Measurements from ENCODE around the gene NDUFA6. TPM values are rescaled to one million over a fixed set of nuclear protein-coding genes. Genes with fewer than 3 reads are reported as not detected.
"Not testable (repeated sequence)": the region's sequence is repeated elsewhere in the genome, so short reads cannot be mapped to it uniquely, and the experiment has no call there.

The NDUFA6 gene
- polyA plus RNA-seq (2013, experiment 1 of 2), result 112 TPM
- polyA plus RNA-seq (2013, experiment 2 of 2), result 101 TPM

- H3K9me3 ChIP-seq (ENCODE audit: insufficient read depth, low read depth, low read length), result no peaks in the 10 kb centered on the region; the same call in 1 of the 2 replicates
- H3K9ac ChIP-seq (ENCODE audit: low read depth, low read length), result peak within 1 kb of the TSS; percentile 97
- no peaks in the 10 kb centered on the region for H3K4me1 ChIP-seq (ENCODE audit: insufficient read depth, low read length)
- under 1% methylated on average over 71 of the region's 71 CpGs for WGBS
- peak within 1 kb of the TSS; percentile 95 for H3K4me3 ChIP-seq (ENCODE audit: low read length)
- no peaks in the 10 kb centered on the region for H3K27me3 ChIP-seq (ENCODE audit: insufficient read depth, low read length)
- peak within 1 kb of the TSS; percentile 90 for H3K27ac ChIP-seq (ENCODE audit: low read depth, low read length)
- H3K36me3 ChIP-seq (ENCODE audit: insufficient read depth, low read length), result peaks cover 23% of the 10 kb centered on the region
These were observed at the start of gene NDUFA6 for GRCh38 chr22:42090596-42091454. Gene NDUFA6 (minus strand): TSS chr22:42090772. CDS start chr22:42090744, 28 bp downstream.

GRCh38 chr22:42140153-42140552 is 49.6 kb upstream of the NDUFA6 start:
- H3K9me3 ChIP-seq (ENCODE audit: insufficient read depth, low read depth, low read length); H3K4me3 ChIP-seq (ENCODE audit: low read length): not testable (repeated sequence)
- 90% methylated on average over 10 of the region's 17 CpGs for WGBS

GRCh38 chr22:42139508-42139907 is 48.9 kb upstream of the NDUFA6 start:
- not testable (repeated sequence) for H3K4me1 ChIP-seq (ENCODE audit: insufficient read depth, low read length); H3K9ac ChIP-seq (ENCODE audit: low read depth, low read length); H3K4me3 ChIP-seq (ENCODE audit: low read length); H3K27me3 ChIP-seq (ENCODE audit: insufficient read depth, low read length); H3K27ac ChIP-seq (ENCODE audit: low read depth, low read length); H3K9me3 ChIP-seq (ENCODE audit: insufficient read depth, low read depth, low read length); H3K36me3 ChIP-seq (ENCODE audit: insufficient read depth, low read length)
- WGBS, result 87% methylated on average over 7 of the region's 7 CpGs

More at GRCh38 chr22:42140153-42140552, 49.6 kb upstream of the NDUFA6 start:
- not testable (repeated sequence) for H3K9ac ChIP-seq (ENCODE audit: low read depth, low read length); H3K36me3 ChIP-seq (ENCODE audit: insufficient read depth, low read length); H3K27ac ChIP-seq (ENCODE audit: low read depth, low read length); H3K4me1 ChIP-seq (ENCODE audit: insufficient read depth, low read length); H3K27me3 ChIP-seq (ENCODE audit: insufficient read depth, low read length)

DNA sequence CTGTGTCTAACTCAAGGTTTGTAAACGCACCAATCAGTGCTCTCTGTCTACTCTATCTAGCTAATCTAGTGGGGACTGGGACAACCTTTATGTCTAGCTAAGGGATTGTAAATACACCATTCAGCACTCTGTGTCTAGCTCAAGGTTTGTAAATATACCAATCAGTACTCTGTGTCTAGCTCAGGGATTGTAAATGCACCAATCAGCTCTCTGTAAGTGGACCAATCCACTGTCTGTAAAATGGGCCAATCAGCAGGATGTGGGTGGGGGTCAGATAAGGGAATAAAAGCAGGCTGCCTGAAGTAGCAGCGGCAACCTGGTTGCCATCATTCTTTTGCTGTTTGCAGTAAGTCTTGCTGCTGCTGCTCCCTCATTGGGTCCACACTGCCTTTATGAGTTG is 48.4 kb upstream of the NDUFA6 start:
- no peak overlapping the region for H3K9ac ChIP-seq (ENCODE audit: low read depth, low read length)
- no peaks in the 10 kb centered on the region for H3K4me1 ChIP-seq (ENCODE audit: insufficient read depth, low read length)
- no peaks in the 10 kb centered on the region for H3K9me3 ChIP-seq (ENCODE audit: insufficient read depth, low read depth, low read length)
- H3K27ac ChIP-seq (ENCODE audit: low read depth, low read length), result no peak overlapping the region
- peaks cover 9% of the 10 kb centered on the region; the same call in 1 of the 2 replicates for H3K36me3 ChIP-seq (ENCODE audit: insufficient read depth, low read length)
- no peak overlapping the region for H3K4me3 ChIP-seq (ENCODE audit: low read length)
- WGBS, result 93% methylated on average over 2 of the region's 2 CpGs
- no peaks in the 10 kb centered on the region for H3K27me3 ChIP-seq (ENCODE audit: insufficient read depth, low read length)

- peaks cover 9% of the 10 kb centered on the region; the same call in 1 of the 2 replicates for H3K36me3 ChIP-seq (ENCODE audit: insufficient read depth, low read length)
- no peak overlapping the region for H3K27ac ChIP-seq (ENCODE audit: low read depth, low read length)
- H3K4me1 ChIP-seq (ENCODE audit: insufficient read depth, low read length), result no peaks in the 10 kb centered on the region
- WGBS, result 91% methylated on average over 31 of the region's 31 CpGs
- no peak overlapping the region for H3K9ac ChIP-seq (ENCODE audit: low read depth, low read length)
- H3K4me3 ChIP-seq (ENCODE audit: low read length), result no peak overlapping the region
- H3K9me3 ChIP-seq (ENCODE audit: insufficient read depth, low read depth, low read length), result no peaks in the 10 kb centered on the region
- H3K27me3 ChIP-seq (ENCODE audit: insufficient read depth, low read length), result no peaks in the 10 kb centered on the region
These were observed 47.7 kb upstream of the NDUFA6 start for GRCh38 chr22:42138122-42138770.

GRCh38 chr22:42135688-42136087 is 45.1 kb upstream of the NDUFA6 start:
- not testable (repeated sequence) for H3K9ac ChIP-seq (ENCODE audit: low read depth, low read length); H3K4me1 ChIP-seq (ENCODE audit: insufficient read depth, low read length); H3K36me3 ChIP-seq (ENCODE audit: insufficient read depth, low read length); H3K9me3 ChIP-seq (ENCODE audit: insufficient read depth, low read depth, low read length); H3K27me3 ChIP-seq (ENCODE audit: insufficient read depth, low read length); H3K27ac ChIP-seq (ENCODE audit: low read depth, low read length); H3K4me3 ChIP-seq (ENCODE audit: low read length)
- WGBS, result no CpG with 5 or more reads among the region's 4 CpGs

GRCh38 chr22:42134100-42135020 is 43.8 kb upstream of the NDUFA6 start:
- Histone ChIP-seq H3K9ac (ENCODE audit: low read depth, low read length) (no peak overlapping the region), H3K4me1 (ENCODE audit: insufficient read depth, low read length) (no peaks in the 10 kb centered on the region), H3K27ac (ENCODE audit: low read depth, low read length) (no peak overlapping the region), H3K9me3 (ENCODE audit: insufficient read depth, low read depth, low read length) (no peaks in the 10 kb centered on the region), H3K27me3 (ENCODE audit: insufficient read depth, low read length) (no peaks in the 10 kb centered on the region), H3K4me3 (ENCODE audit: low read length) (no peak overlapping the region), H3K36me3 (ENCODE audit: insufficient read depth, low read length) (peaks cover 6% of the 10 kb centered on the region; the same call in 1 of the 2 replicates)
- 92% methylated on average over 24 of the region's 24 CpGs for WGBS

- WGBS, result 90% methylated on average over 13 of the region's 13 CpGs
These were observed 41.9 kb upstream of the NDUFA6 start for GRCh38 chr22:42132457-42132856.

GRCh38 chr22:42131562-42131961 is 41.0 kb upstream of the NDUFA6 start:
- H3K4me3 ChIP-seq (ENCODE audit: low read length), result no peak overlapping the region
- no peak overlapping the region for H3K27ac ChIP-seq (ENCODE audit: low read depth, low read length)
- no peaks in the 10 kb centered on the region for H3K4me1 ChIP-seq (ENCODE audit: insufficient read depth, low read length)
- no peaks in the 10 kb centered on the region for H3K36me3 ChIP-seq (ENCODE audit: insufficient read depth, low read length)
- H3K9ac ChIP-seq (ENCODE audit: low read depth, low read length), result no peak overlapping the region
- H3K9me3 ChIP-seq (ENCODE audit: insufficient read depth, low read depth, low read length), result no peaks in the 10 kb centered on the region
- no peaks in the 10 kb centered on the region for H3K27me3 ChIP-seq (ENCODE audit: insufficient read depth, low read length)
- 83% methylated on average over 8 of the region's 8 CpGs for WGBS

More at GRCh38 chr22:42132457-42132856, 41.9 kb upstream of the NDUFA6 start:
- H3K27me3 ChIP-seq (ENCODE audit: insufficient read depth, low read length), result no peaks in the 10 kb centered on the region
- H3K4me3 ChIP-seq (ENCODE audit: low read length), result no peak overlapping the region
- H3K9me3 ChIP-seq (ENCODE audit: insufficient read depth, low read depth, low read length), result no peaks in the 10 kb centered on the region
- no peaks in the 10 kb centered on the region for H3K36me3 ChIP-seq (ENCODE audit: insufficient read depth, low read length)
- H3K9ac ChIP-seq (ENCODE audit: low read depth, low read length), result no peak overlapping the region
- no peak overlapping the region for H3K27ac ChIP-seq (ENCODE audit: low read depth, low read length)
- no peaks in the 10 kb centered on the region for H3K4me1 ChIP-seq (ENCODE audit: insufficient read depth, low read length)

- H3K36me3 ChIP-seq (ENCODE audit: insufficient read depth, low read length); H3K9ac ChIP-seq (ENCODE audit: low read depth, low read length); H3K27ac ChIP-seq (ENCODE audit: low read depth, low read length); H3K27me3 ChIP-seq (ENCODE audit: insufficient read depth, low read length); H3K9me3 ChIP-seq (ENCODE audit: insufficient read depth, low read depth, low read length); H3K4me3 ChIP-seq (ENCODE audit: low read length); H3K4me1 ChIP-seq (ENCODE audit: insufficient read depth, low read length): not testable (repeated sequence)
- WGBS, result 94% methylated on average over 13 of the region's 14 CpGs
These were observed 40.3 kb upstream of the NDUFA6 start, which contains the start of gene CYP2D6 for GRCh38 chr22:42130639-42131431. Gene CYP2D6 (minus strand): TSS chr22:42130810. CDS start chr22:42130791, 19 bp downstream.
